CD4-positive, alpha-beta T cell treated with Interleukin-10 for 1 hour (primary cell): Measurements from ENCODE around the gene DNAJC12.
"Not testable (repeated sequence)": the region's sequence is repeated elsewhere in the genome, so short reads cannot be mapped to it uniquely, and the experiment has no call there.

ENCODE experiments used
- DNase-seq: peaks from one replicate; pipeline ENCODE4 v3.0.0-alpha.2; 2020

Gene DNAJC12

GRCh38 chr10:67839511-67839910 is 1.5 kb upstream of the DNAJC12 start:
- DNase-seq = not testable (repeated sequence)

- no peak for DNase-seq
Measured at GRCh38 chr10:67836972-67837371, 1.0 kb downstream of the DNAJC12 start.

DNA sequence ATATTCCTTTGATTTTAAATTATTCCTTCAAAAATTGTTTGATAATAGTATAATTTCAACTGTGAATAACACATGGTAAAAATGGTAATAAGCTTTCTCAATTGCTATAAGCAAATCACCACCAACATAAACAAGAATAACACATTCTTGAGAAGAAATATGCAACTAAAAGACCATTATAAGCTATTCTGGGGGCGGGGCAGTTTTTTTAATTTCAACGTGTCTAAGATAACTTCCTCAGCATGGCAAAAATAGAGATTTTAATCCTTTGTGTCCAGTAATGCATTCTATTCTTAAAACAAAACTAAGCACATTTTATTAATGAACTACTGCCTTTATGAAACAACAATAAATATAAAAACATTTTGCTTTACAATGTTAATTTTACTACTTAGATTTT is 1.5 kb downstream of the DNAJC12 start:
- DNase-seq = no peak

- DNase-seq = not testable (repeated sequence)
Measured at GRCh38 chr10:67835541-67836394, 2.2 kb downstream of the DNAJC12 start.

DNA sequence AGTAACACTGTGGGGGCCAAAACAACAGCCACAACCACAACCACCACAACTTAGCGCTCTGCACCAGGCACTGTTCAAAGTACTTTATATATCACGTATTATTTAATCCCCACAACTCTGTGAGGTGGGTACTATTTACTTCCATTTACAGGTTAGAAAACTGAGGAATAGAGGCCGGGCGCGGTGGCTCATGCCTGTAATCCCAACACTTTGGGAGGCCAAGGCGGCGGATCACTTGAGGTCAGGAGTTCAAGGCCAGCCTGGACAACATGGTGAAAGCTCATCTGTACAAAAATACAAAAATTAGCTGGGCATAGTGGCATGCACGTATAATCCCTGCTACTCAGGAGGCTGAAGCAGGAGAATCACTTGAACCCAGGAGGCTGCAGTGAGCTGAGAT is 3.6 kb downstream of the DNAJC12 start:
- DNase-seq = no peak

DNA sequence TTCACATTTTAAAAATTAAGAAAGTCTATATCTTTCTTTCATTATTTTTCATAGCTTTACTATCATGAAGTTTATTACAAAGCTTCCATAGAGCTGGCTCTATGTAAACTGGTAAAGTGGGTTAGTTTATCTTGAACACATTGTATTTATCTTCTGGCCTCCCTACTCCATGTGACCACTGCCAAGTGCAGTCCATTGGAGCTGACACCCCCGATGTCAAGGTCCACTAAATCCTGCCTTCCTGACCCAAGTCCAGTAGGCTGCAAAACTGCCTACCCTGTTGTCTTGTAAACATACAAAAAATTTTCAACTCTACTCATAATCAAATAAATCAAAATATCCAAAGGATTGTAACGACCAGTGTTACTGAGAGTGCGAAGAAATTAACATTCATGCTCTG is 10.2 kb downstream of the DNAJC12 start:
- no peak for DNase-seq

DNA sequence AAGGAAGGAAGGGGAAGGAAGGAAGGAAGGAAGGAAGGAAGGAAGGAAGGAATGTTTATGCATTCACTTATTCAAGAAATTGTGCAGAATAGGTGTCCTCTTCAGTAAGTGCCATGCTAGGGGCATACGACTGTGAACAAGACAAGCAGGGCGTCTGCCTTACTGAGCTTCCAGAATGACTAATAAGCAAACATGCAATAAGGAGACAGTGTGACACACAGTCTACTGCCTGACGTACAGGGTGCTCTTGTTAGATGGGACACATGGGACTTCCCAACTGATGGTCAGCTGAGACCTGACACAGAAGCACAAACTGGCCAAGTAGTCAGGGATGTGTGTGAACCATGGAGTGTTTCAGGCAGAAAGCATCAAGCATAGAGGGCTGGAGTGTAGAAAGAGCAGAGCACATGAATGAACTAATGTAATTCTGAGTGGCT is 18.2 kb downstream of the DNAJC12 start:
- DNase-seq = no peak

GRCh38 chr10:67818323-67818722 is 19.7 kb downstream of the DNAJC12 start:
- DNase-seq = no peak

GRCh38 chr10:67816719-67817118 is 21.3 kb downstream of the DNAJC12 start:
- DNase-seq = no peak

DNA sequence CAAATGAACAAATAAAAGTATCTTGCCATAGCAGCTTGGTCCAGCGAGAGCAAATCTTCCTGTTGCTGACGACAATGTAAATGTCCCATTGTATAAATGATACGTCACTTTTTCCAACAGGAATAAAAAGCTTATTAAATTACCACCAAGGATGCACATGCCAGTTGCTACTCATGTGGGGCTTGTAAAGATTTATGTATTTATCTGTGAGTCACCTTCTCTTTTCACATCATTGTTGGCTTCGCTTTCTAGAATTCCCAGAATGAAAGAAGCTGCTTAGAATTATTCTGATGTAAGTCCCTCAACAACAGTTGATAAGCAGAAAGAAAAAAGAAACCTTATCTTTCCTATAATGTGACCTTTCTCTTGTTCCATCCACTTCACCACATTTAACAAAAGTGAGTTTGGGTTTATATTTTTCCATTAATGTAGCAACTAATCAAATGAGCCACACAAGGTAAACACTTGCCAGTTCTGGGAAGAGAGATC is 22.4 kb downstream of the DNAJC12 start:
- DNase-seq = no peak

DNA sequence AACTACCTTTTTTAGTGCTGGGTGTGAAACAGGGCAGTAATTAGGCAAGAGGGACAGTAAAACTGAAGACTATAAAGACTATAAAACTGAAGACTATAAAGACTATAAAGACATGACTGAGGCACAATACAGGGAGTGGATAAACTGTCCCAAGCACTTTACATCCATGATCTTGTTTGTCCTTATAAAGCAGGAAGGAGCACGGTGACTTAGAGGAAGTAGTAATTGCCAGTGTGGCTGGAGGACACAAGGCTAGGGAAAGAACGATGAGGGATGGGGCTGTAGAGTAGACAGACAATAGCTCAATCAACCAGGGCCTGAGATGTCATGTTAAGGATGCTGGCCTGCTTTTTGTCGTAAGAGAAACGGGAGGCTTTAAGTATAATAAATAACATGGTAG is 26.0 kb downstream of the DNAJC12 start:
- no peak for DNase-seq

DNA sequence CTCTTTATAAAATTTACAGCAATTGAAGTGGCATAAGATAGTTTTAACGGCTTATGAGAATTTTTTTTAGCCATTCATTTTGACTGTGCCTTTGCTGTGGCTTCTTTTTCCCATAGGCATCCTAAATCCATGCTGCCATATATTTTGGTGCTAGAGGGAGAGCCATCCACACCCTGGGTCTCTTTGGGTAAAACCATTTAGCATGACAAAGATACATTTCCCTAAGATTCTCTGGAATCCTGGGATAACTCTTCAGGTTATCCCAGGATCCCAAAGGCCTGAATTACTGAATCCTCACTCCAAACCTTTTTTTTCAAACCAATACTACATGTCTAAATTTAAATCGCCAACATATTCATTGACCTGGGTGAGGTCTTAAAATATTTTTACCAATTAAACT is 28.9 kb downstream of the DNAJC12 start:
- DNase-seq = no peak

- no peak for DNase-seq
Measured at GRCh38 chr10:67808704-67809103, 29.3 kb downstream of the DNAJC12 start.

- no peak for DNase-seq
Measured at GRCh38 chr10:67807855-67808456, 30.0 kb downstream of the DNAJC12 start.

GRCh38 chr10:67804395-67804678 is 33.7 kb downstream of the DNAJC12 start:
- DNase-seq = no peak

- DNase-seq = no peak
Measured at GRCh38 chr10:67803588-67804394, 34.2 kb downstream of the DNAJC12 start.

DNA sequence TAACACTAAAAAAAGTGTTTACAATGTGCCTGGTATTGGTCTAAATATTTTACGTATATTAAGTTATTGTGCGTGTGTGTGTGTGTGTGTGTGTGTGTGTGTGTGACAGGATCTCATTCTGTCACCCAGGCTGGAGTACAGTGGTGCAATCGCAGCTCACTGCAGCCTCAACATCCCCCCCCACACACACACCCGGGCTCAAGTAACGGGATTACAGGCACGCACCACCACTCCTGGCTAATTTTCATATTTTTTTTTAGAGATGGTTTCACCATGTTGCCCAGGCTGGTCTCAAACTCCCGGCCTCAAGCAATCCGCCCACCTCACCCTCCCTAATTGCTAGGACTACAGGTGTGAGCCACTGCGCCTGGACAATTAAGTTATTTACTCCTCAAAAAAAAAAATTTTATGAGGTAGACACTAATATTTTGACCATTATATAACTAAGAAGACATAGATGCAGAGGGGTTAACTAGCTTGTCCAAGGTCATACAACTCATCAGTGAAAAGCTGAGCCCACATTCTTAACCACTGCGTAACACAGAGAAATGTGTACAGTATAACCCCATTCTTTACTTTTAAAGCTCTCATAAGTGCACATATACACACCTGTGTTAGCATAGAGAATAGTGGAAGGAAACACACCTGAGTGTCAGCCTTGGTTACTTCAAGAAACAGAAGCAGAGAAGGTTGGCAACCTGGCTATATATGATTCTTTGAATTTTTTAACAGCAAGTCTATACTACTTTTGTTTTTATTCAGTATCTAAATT is 35.0 kb downstream of the DNAJC12 start:
- no peak for DNase-seq

- no peak for DNase-seq
Measured at GRCh38 chr10:67801118-67801517, 36.9 kb downstream of the DNAJC12 start.

- DNase-seq = no peak
Measured at GRCh38 chr10:67794909-67795460, 43.0 kb downstream of the DNAJC12 start.

GRCh38 chr10:67794256-67794655 is 43.7 kb downstream of the DNAJC12 start:
- DNase-seq = no peak

DNA sequence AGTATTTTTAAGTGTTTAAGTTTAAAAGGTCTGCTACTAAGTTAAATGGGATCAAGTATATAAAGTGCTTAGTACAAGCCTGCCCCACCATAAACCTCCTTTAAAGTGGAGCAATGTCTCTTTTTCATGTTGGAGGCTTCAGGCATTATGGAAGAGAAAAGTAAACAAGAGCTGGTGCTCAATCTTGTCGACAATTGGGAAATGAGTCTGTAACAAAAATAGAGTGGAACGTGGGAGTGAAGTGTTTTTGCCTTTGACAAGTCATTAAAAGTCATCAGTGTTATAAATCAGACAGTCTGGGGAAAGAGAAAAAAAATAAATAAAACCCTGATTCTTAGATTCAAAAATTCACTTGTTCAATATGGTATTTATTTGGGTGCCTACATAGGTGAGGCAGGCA is 44.7 kb downstream of the DNAJC12 start:
- no peak for DNase-seq

DNA sequence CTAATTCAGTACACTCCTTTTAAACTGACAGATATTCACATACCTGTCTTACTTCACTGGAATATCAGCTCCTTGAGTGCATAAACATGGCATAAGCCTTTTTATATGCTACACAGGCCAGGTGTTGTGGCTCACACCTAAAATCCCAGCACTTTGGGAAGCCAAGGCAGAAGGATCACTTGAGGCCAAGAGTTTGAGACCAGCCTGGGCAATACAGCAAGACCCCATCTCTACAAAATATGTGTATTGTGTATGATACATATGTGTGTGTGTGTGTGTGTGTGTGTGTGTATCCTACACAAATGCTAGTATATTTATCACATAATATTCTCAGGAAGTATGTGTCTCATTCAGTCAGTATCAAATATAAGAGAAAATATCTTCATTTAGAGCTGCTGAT is 45.3 kb downstream of the DNAJC12 start:
- no peak for DNase-seq
